Glomerular endothelial cell (primary cell): ENCODE measurements around the gene MOGAT1. TPM values are rescaled to one million over a fixed set of nuclear protein-coding genes. Genes with fewer than 3 reads are reported as not detected.
"Not testable (repeated sequence)": the region's sequence is repeated elsewhere in the genome, so short reads cannot be mapped to it uniquely, and the experiment has no call there.

Experiments
- DNase-seq: peaks from one replicate; pipeline ENCODE4 v3.0.0-alpha.2; 2011; ENCODE audit warnings: low read depth, low spot score; ENCODE audit errors: extremely low read depth
- total RNA-seq: library from RNA; depleted of rRNA; stranded (reverse); fragments of >200 nt; gene quantifications from 2 replicates; pipeline ENCODE4 v1.2.3, GENCODE V29; 2015

Gene MOGAT1
- total RNA-seq, 1 donor from 2014 or later, result not detected

GRCh38 chr2:222708274-222708710, 36.8 kb downstream of the MOGAT1 start:
- DNase-seq, result no peak

GRCh38 chr2:222709191-222709891, 37.9 kb downstream of the MOGAT1 start:
- peak; percentile 87 for DNase-seq

GRCh38 chr2:222710736-222711135, 39.3 kb downstream of the MOGAT1 start:
- DNase-seq, result no peak

- DNase-seq, result no peak
These were observed 40.0 kb downstream of the MOGAT1 start for GRCh38 chr2:222711315-222711940.

- DNase-seq, result no peak
These were observed 41.5 kb downstream of the MOGAT1 start for GRCh38 chr2:222713002-222713401.

GRCh38 chr2:222714361-222715241, 43.1 kb downstream of the MOGAT1 start:
- no peak for DNase-seq

- no peak for DNase-seq
These were observed 44.3 kb downstream of the MOGAT1 start for GRCh38 chr2:222715742-222716141.

- not testable (repeated sequence) for DNase-seq
These were observed 48.3 kb downstream of the MOGAT1 start for GRCh38 chr2:222719787-222720186.

GRCh38 chr2:222721597-222721996, 50.1 kb downstream of the MOGAT1 start:
- DNase-seq, result not testable (repeated sequence)

- DNase-seq, result no peak
These were observed 51.0 kb downstream of the MOGAT1 start for GRCh38 chr2:222722327-222722946.

- DNase-seq, result no peak
These were observed 52.8 kb downstream of the MOGAT1 start for GRCh38 chr2:222724208-222724607.

- no peak for DNase-seq
These were observed 57.2 kb downstream of the MOGAT1 start for GRCh38 chr2:222728621-222729020.

GRCh38 chr2:222730366-222730999, 59.0 kb downstream of the MOGAT1 start:
- DNase-seq, result no peak

- DNase-seq, result no peak
These were observed 59.8 kb downstream of the MOGAT1 start for GRCh38 chr2:222731201-222731621.

GRCh38 chr2:222732489-222733178, 61.2 kb downstream of the MOGAT1 start:
- DNase-seq, result no peak

- no peak for DNase-seq
These were observed 62.0 kb downstream of the MOGAT1 start for GRCh38 chr2:222733470-222733845.

- DNase-seq, result no peak
These were observed 62.6 kb downstream of the MOGAT1 start for GRCh38 chr2:222733846-222734702.

GRCh38 chr2:222734703-222735014, 63.2 kb downstream of the MOGAT1 start:
- no peak for DNase-seq

GRCh38 chr2:222736301-222736700, 64.8 kb downstream of the MOGAT1 start:
- no peak for DNase-seq
